DND-41 (cell line): ENCODE measurements around the gene CDC42SE2.

ENCODE experiments used
- EZH2 ChIP-seq: IDR thresholded peaks from 3 replicates; pipeline ENCODE4 v1.6.1; 2012; ENCODE audit warnings: borderline replicate concordance, low read depth, mild to moderate bottlenecking, moderate library complexity, low read length, inconsistent platforms; ENCODE audit not compliant: severe bottlenecking
- TF ChIP-seq, protein P1 (sequence below): IDR thresholded peaks from 2 replicates; pipeline ENCODE4 v1.5.1; 2012; ENCODE audit warnings: borderline replicate concordance, low read length, moderate library complexity, mild to moderate bottlenecking; ENCODE audit not compliant: poor library complexity, severe bottlenecking; ENCODE audit errors: extremely low read depth

GRCh38 chr5:131225282-131225974, 38.4 kb upstream of the CDC42SE2 start:
- TF ChIP-seq, protein P1, sequence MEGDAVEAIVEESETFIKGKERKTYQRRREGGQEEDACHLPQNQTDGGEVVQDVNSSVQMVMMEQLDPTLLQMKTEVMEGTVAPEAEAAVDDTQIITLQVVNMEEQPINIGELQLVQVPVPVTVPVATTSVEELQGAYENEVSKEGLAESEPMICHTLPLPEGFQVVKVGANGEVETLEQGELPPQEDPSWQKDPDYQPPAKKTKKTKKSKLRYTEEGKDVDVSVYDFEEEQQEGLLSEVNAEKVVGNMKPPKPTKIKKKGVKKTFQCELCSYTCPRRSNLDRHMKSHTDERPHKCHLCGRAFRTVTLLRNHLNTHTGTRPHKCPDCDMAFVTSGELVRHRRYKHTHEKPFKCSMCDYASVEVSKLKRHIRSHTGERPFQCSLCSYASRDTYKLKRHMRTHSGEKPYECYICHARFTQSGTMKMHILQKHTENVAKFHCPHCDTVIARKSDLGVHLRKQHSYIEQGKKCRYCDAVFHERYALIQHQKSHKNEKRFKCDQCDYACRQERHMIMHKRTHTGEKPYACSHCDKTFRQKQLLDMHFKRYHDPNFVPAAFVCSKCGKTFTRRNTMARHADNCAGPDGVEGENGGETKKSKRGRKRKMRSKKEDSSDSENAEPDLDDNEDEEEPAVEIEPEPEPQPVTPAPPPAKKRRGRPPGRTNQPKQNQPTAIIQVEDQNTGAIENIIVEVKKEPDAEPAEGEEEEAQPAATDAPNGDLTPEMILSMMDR = no peak
- no peak for TF ChIP-seq EZH2
